GM18508 (cell line): ENCODE data around the gene CCDC124.
"Not testable (repeated sequence)": the region's sequence is repeated elsewhere in the genome, so short reads cannot be mapped to it uniquely, and the experiment has no call there.

ENCODE experiments used
- ATAC-seq: cut with Tn5 transposase; IDR thresholded peaks from one replicate; pipeline ENCODE4 v1.9.1; 2021; ENCODE audit warnings: moderate number of reproducible peaks; ENCODE audit not compliant: insufficient read depth, unreplicated experiment

CCDC124 gene

GRCh38 chr19:17932485-17933338, at the start of gene CCDC124:
TSS of gene CCDC124 (plus strand) at chr19:17933015. CDS start at chr19:17936421, 3,406 bp downstream.
- ATAC-seq, result no peak

GRCh38 chr19:17883627-17884410, 49.0 kb upstream of the CCDC124 start:
- ATAC-seq, result no peak

- ATAC-seq, result no peak
Measured at GRCh38 chr19:17886515-17886914, 46.3 kb upstream of the CCDC124 start.

GRCh38 chr19:17887221-17887620, 45.6 kb upstream of the CCDC124 start:
- ATAC-seq, result not testable (repeated sequence)

- no peak for ATAC-seq
Measured at GRCh38 chr19:17888260-17888659, 44.6 kb upstream of the CCDC124 start.

- no peak for ATAC-seq
Measured at GRCh38 chr19:17889609-17890214, 43.1 kb upstream of the CCDC124 start.

GRCh38 chr19:17893766-17894165, 39.0 kb upstream of the CCDC124 start:
- no peak for ATAC-seq

GRCh38 chr19:17902701-17903100, 30.1 kb upstream of the CCDC124 start:
- no peak for ATAC-seq

GRCh38 chr19:17908244-17908643, 24.6 kb upstream of the CCDC124 start:
- no peak for ATAC-seq

GRCh38 chr19:17909003-17909732, 23.6 kb upstream of the CCDC124 start:
- ATAC-seq, result no peak

GRCh38 chr19:17910791-17911360, 21.9 kb upstream of the CCDC124 start:
- ATAC-seq, result no peak

GRCh38 chr19:17915940-17916593, 16.7 kb upstream of the CCDC124 start:
- ATAC-seq, result no peak

- ATAC-seq, result not testable (repeated sequence)
Measured at GRCh38 chr19:17918151-17918550, 14.7 kb upstream of the CCDC124 start.

- ATAC-seq, result not testable (repeated sequence)
Measured at GRCh38 chr19:17919122-17919521, 13.7 kb upstream of the CCDC124 start.

GRCh38 chr19:17920527-17920926, 12.3 kb upstream of the CCDC124 start:
- no peak for ATAC-seq

- ATAC-seq, result no peak
Measured at GRCh38 chr19:17922138-17922537, 10.7 kb upstream of the CCDC124 start.

- no peak for ATAC-seq
Measured at GRCh38 chr19:17926044-17926443, 6.8 kb upstream of the CCDC124 start.

GRCh38 chr19:17929056-17929455, 3.8 kb upstream of the CCDC124 start:
- no peak for ATAC-seq

GRCh38 chr19:17931532-17932191, 1.2 kb upstream of the CCDC124 start:
- ATAC-seq, result no peak
